GM23338 (cell line): ENCODE measurements around the gene AOPEP. TPM values are rescaled to one million over a fixed set of nuclear protein-coding genes. Genes with fewer than 3 reads are reported as not detected.

ENCODE experiments used
- ATAC-seq: fragments of 200-7000 bp; cut with Tn5 transposase; 3 replicates; pipeline ENCODE4 v1.9.1; 2020
- DNase-seq: peaks from one replicate; pipeline ENCODE4 v3.0.0-alpha.2; 2015; ENCODE audit warnings: low spot score
- H2AFZ ChIP-seq: fragments of 200-600 bp; sonication (generic); 2 replicates; pipeline ENCODE4 v1.8.0; 2016; ENCODE audit warnings: antibody characterized with exemption, mild to moderate bottlenecking, moderate library complexity
- H3F3A ChIP-seq: fragments of 200-600 bp; sonication (generic); replicated peaks from 2 replicates; pipeline ENCODE4 v1.8.0; 2017; ENCODE audit warnings: antibody characterized with exemption, mixed run types, low read depth
- H3K27ac ChIP-seq: fragments of 200-600 bp; sonication (generic); 2 replicates; pipeline ENCODE4 v1.6.1; 2016; ENCODE audit warnings: low read depth
- H3K27me3 ChIP-seq: fragments of 200-600 bp; sonication (generic); 2 replicates; pipeline ENCODE4 v1.8.0; 2016; ENCODE audit warnings: mild to moderate bottlenecking, mixed run types, moderate library complexity; ENCODE audit not compliant: insufficient read depth
- H3K36me3 ChIP-seq: fragments of 200-600 bp; sonication (generic); 2 replicates; pipeline ENCODE4 v1.8.0; 2016; ENCODE audit warnings: mild to moderate bottlenecking; ENCODE audit not compliant: insufficient read depth
- H3K4me1 ChIP-seq: fragments of 200-600 bp; sonication (generic); 2 replicates; pipeline ENCODE4 v1.8.0; 2016; ENCODE audit warnings: mild to moderate bottlenecking, moderate library complexity; ENCODE audit not compliant: insufficient read depth
- H3K4me2 ChIP-seq: fragments of 200-600 bp; sonication (generic); 2 replicates; pipeline ENCODE4 v1.7.1; 2017; ENCODE audit warnings: mixed run types
- H3K4me3 ChIP-seq: fragments of 200-600 bp; sonication (generic); 2 replicates; pipeline ENCODE4 v1.6.1; 2016; ENCODE audit warnings: mixed run types
- H3K79me2 ChIP-seq: fragments of 200-600 bp; sonication (generic); replicated peaks from 2 replicates; pipeline ENCODE4 v1.8.0; 2017; ENCODE audit warnings: mild to moderate bottlenecking; ENCODE audit not compliant: insufficient read depth
- H3K9me2 ChIP-seq: fragments of 200-600 bp; sonication (generic); 2 replicates; pipeline ENCODE4 v1.8.0; 2017; ENCODE audit not compliant: insufficient read depth
- H4K20me1 ChIP-seq: fragments of 200-600 bp; sonication (generic); replicated peaks from 2 replicates; pipeline ENCODE4 v1.8.0; 2017; ENCODE audit warnings: mild to moderate bottlenecking; ENCODE audit not compliant: insufficient read depth
- H3K27ac Mint-ChIP-seq: 2 replicates; pipeline ENCODE4 v1.8.0; 2020; ENCODE audit warnings: inconsistent platforms, mild to moderate bottlenecking, moderate library complexity, mixed read lengths
- H3K27me3 Mint-ChIP-seq: 3 replicates; pipeline ENCODE4 v1.8.0; 2022; ENCODE audit warnings: low read depth, mild to moderate bottlenecking, moderate library complexity, mixed read lengths, inconsistent platforms; ENCODE audit not compliant: insufficient read depth, poor library complexity
- H3K36me3 Mint-ChIP-seq: 3 replicates; pipeline ENCODE4 v1.8.0; 2021; ENCODE audit warnings: low read depth, mild to moderate bottlenecking, inconsistent platforms, moderate library complexity, mixed read lengths
- H3K4me1 Mint-ChIP-seq: 3 replicates; pipeline ENCODE4 v1.8.0; 2020; ENCODE audit warnings: mild to moderate bottlenecking, inconsistent platforms, mixed read lengths
- H3K4me3 Mint-ChIP-seq: 3 replicates; pipeline ENCODE4 v1.8.0; 2021; ENCODE audit warnings: moderate library complexity, mild to moderate bottlenecking, inconsistent platforms, mixed read lengths
- H3K9me3 Mint-ChIP-seq: 3 replicates; pipeline ENCODE4 v1.8.0; 2020; ENCODE audit warnings: moderate library complexity, mild to moderate bottlenecking, inconsistent platforms, mixed read lengths
- CREB1 ChIP-seq: fragments of 250-450 bp; sonication (Bioruptor Pico); IDR thresholded peaks from 2 replicates; pipeline ENCODE4 v1.5.0; 2020; ENCODE audit warnings: low read depth, mild to moderate bottlenecking, moderate library complexity
- CTCF ChIP-seq, 2 experiments: fragments of 200-600 bp in 1 of 2; sonication (generic) in 1 of 2; conservative IDR thresholded peaks; 2 replicates each; pipeline versions ENCODE4 v1.5.1 to v1.6.1; 2016 to 2017; ENCODE audit warnings: antibody characterized with exemption in 2 of 2, low read depth in 2 of 2, mild to moderate bottlenecking in 2 of 2, moderate library complexity in 1 of 2
- EZH2 ChIP-seq: fragments of 200-600 bp; sonication (generic); IDR thresholded peaks from one replicate; pipeline ENCODE4 v1.8.0; 2017; ENCODE audit warnings: antibody characterized with exemption, mild to moderate bottlenecking, low read depth; ENCODE audit not compliant: unreplicated experiment
- EZH2phosphoT487 ChIP-seq: fragments of 200-600 bp; sonication (generic); IDR thresholded peaks from one replicate; pipeline ENCODE4 v1.8.1; 2018; ENCODE audit warnings: antibody characterized with exemption; ENCODE audit not compliant: unreplicated experiment
- JUNB ChIP-seq: IDR thresholded peaks from one replicate; pipeline ENCODE4 v1.6.1; 2016; ENCODE audit warnings: antibody characterized with exemption; ENCODE audit not compliant: unreplicated experiment
- NANOG ChIP-seq: IDR thresholded peaks from 2 replicates; pipeline ENCODE4 v1.6.1; 2016; ENCODE audit warnings: antibody characterized with exemption, borderline replicate concordance
- POLR2AphosphoS5 ChIP-seq: IDR thresholded peaks from 2 replicates; pipeline ENCODE4 v1.6.1; 2016; ENCODE audit warnings: antibody characterized with exemption, low read depth
- STAT1 ChIP-seq: IDR thresholded peaks from one replicate; pipeline ENCODE4 v1.6.1; 2016; ENCODE audit warnings: antibody characterized with exemption; ENCODE audit not compliant: unreplicated experiment
- ZNF114 ChIP-seq: fragments of 250-450 bp; sonication (Bioruptor Pico); IDR thresholded peaks from 2 replicates; pipeline ENCODE4 v1.5.0; 2020; ENCODE audit warnings: mild to moderate bottlenecking, moderate library complexity
- ZNF331 ChIP-seq: fragments of 250-450 bp; sonication (Bioruptor Pico); IDR thresholded peaks from 2 replicates; pipeline ENCODE4 v1.5.0; 2020; ENCODE audit warnings: low read depth, mild to moderate bottlenecking, moderate library complexity
- polyA plus RNA-seq: library from polyadenylated mRNA; unstranded; fragments of >200 nt; fragmentation: Nextera tagmentation; extraction: Ambion mirVana; gene quantifications from 2 replicates; pipeline ENCODE4 v1.2.1, GENCODE V29; 2016
- total RNA-seq: library from RNA; depleted of rRNA; stranded (reverse); fragments of >200 nt; shearing (Covaris generic); gene quantifications from 2 replicates; pipeline ENCODE4 v1.2.3, GENCODE V29; 2014
- TF ChIP-seq, protein P1 (sequence below): IDR thresholded peaks from 2 replicates; pipeline ENCODE4 v1.6.1; 2016; ENCODE audit warnings: antibody characterized with exemption
- TF ChIP-seq, protein P2 (sequence below): fragments of 250-450 bp; sonication (Bioruptor Pico); IDR thresholded peaks from 2 replicates; pipeline ENCODE4 v1.5.0; 2020; ENCODE audit warnings: mild to moderate bottlenecking, moderate library complexity
- TF ChIP-seq, protein P3 (sequence below): IDR thresholded peaks from one replicate; pipeline ENCODE4 v1.6.1; 2018; ENCODE audit warnings: antibody characterized with exemption; ENCODE audit not compliant: unreplicated experiment

The AOPEP gene
- total and polyA plus RNA-seq, 2 experiments from 2014 or later: 7.0 to 16.5 TPM

DNA sequence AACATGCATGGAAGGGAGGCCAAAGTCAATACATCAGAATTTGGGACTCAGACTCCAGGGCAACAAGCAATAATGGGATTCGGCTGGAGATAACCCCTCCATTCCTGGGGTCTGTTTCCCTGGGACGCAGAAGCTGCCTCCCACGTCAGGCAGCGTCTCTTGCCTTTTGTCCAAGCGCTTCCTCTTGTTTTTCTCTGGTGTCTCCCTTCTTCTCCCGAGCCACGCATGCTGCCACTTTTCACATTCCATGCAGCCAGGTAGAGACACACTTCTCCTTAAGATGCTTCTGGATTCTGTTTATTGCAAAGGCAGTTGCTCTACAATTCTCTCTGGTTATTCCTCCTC is 267.3 kb downstream of the AOPEP start:
- H3K27me3 Mint-ChIP-seq: no peaks in the 10 kb centered on the region
- Histone ChIP-seq H4K20me1 (no peaks in the 10 kb centered on the region; the same call in 1 of the 2 replicates), H3K4me1 (peaks cover 6% of the 10 kb centered on the region), H3K27me3 (no peaks in the 10 kb centered on the region), H3F3A (no peaks in the 10 kb centered on the region), H3K36me3 (no peaks in the 10 kb centered on the region), H3K9me2 (no peaks in the 10 kb centered on the region), H2AFZ (no peak overlapping the region), H3K79me2 (no peaks in the 10 kb centered on the region), H3K4me3 (no peak overlapping the region), H3K4me2 (no peak overlapping the region), H3K27ac (no peak overlapping the region)
- H3K4me3 Mint-ChIP-seq: no peak overlapping the region
- H3K9me3 Mint-ChIP-seq: no peaks in the 10 kb centered on the region
- DNase-seq (no peak), ATAC-seq (no peak)
- peaks cover 25% of the 10 kb centered on the region for H3K4me1 Mint-ChIP-seq
- no peak for TF ChIP-seq POLR2AphosphoS5
- no peak for TF ChIP-seq ZNF331 (CRISPR knock-in tag)
- TF ChIP-seq, protein P1, sequence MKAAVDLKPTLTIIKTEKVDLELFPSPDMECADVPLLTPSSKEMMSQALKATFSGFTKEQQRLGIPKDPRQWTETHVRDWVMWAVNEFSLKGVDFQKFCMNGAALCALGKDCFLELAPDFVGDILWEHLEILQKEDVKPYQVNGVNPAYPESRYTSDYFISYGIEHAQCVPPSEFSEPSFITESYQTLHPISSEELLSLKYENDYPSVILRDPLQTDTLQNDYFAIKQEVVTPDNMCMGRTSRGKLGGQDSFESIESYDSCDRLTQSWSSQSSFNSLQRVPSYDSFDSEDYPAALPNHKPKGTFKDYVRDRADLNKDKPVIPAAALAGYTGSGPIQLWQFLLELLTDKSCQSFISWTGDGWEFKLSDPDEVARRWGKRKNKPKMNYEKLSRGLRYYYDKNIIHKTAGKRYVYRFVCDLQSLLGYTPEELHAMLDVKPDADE: no peak
- TF ChIP-seq, protein P2, sequence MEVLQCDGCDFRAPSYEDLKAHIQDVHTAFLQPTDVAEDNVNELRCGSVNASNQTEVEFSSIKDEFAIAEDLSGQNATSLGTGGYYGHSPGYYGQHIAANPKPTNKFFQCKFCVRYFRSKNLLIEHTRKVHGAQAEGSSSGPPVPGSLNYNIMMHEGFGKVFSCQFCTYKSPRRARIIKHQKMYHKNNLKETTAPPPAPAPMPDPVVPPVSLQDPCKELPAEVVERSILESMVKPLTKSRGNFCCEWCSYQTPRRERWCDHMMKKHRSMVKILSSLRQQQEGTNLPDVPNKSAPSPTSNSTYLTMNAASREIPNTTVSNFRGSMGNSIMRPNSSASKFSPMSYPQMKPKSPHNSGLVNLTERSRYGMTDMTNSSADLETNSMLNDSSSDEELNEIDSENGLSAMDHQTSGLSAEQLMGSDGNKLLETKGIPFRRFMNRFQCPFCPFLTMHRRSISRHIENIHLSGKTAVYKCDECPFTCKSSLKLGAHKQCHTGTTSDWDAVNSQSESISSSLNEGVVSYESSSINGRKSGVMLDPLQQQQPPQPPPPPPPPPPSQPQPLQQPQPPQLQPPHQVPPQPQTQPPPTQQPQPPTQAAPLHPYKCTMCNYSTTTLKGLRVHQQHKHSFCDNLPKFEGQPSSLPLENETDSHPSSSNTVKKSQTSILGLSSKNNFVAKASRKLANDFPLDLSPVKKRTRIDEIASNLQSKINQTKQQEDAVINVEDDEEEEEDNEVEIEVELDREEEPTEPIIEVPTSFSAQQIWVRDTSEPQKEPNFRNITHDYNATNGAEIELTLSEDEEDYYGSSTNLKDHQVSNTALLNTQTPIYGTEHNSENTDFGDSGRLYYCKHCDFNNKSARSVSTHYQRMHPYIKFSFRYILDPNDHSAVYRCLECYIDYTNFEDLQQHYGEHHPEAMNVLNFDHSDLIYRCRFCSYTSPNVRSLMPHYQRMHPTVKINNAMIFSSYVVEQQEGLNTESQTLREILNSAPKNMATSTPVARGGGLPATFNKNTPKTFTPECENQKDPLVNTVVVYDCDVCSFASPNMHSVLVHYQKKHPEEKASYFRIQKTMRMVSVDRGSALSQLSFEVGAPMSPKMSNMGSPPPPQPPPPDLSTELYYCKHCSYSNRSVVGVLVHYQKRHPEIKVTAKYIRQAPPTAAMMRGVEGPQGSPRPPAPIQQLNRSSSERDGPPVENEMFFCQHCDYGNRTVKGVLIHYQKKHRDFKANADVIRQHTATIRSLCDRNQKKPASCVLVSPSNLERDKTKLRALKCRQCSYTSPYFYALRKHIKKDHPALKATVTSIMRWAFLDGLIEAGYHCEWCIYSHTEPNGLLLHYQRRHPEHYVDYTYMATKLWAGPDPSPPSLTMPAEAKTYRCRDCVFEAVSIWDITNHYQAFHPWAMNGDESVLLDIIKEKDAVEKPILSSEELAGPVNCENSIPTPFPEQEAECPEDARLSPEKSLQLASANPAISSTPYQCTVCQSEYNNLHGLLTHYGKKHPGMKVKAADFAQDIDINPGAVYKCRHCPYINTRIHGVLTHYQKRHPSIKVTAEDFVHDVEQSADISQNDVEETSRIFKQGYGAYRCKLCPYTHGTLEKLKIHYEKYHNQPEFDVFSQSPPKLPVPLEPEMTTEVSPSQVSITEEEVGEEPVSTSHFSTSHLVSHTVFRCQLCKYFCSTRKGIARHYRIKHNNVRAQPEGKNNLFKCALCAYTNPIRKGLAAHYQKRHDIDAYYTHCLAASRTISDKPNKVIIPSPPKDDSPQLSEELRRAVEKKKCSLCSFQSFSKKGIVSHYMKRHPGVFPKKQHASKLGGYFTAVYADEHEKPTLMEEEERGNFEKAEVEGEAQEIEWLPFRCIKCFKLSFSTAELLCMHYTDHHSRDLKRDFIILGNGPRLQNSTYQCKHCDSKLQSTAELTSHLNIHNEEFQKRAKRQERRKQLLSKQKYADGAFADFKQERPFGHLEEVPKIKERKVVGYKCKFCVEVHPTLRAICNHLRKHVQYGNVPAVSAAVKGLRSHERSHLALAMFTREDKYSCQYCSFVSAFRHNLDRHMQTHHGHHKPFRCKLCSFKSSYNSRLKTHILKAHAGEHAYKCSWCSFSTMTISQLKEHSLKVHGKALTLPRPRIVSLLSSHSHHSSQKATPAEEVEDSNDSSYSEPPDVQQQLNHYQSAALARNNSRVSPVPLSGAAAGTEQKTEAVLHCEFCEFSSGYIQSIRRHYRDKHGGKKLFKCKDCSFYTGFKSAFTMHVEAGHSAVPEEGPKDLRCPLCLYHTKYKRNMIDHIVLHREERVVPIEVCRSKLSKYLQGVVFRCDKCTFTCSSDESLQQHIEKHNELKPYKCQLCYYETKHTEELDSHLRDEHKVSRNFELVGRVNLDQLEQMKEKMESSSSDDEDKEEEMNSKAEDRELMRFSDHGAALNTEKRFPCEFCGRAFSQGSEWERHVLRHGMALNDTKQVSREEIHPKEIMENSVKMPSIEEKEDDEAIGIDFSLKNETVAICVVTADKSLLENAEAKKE: no peak
- TF ChIP-seq CREB1: no peak
- no peak for TF ChIP-seq JUNB
- TF ChIP-seq, protein P3, sequence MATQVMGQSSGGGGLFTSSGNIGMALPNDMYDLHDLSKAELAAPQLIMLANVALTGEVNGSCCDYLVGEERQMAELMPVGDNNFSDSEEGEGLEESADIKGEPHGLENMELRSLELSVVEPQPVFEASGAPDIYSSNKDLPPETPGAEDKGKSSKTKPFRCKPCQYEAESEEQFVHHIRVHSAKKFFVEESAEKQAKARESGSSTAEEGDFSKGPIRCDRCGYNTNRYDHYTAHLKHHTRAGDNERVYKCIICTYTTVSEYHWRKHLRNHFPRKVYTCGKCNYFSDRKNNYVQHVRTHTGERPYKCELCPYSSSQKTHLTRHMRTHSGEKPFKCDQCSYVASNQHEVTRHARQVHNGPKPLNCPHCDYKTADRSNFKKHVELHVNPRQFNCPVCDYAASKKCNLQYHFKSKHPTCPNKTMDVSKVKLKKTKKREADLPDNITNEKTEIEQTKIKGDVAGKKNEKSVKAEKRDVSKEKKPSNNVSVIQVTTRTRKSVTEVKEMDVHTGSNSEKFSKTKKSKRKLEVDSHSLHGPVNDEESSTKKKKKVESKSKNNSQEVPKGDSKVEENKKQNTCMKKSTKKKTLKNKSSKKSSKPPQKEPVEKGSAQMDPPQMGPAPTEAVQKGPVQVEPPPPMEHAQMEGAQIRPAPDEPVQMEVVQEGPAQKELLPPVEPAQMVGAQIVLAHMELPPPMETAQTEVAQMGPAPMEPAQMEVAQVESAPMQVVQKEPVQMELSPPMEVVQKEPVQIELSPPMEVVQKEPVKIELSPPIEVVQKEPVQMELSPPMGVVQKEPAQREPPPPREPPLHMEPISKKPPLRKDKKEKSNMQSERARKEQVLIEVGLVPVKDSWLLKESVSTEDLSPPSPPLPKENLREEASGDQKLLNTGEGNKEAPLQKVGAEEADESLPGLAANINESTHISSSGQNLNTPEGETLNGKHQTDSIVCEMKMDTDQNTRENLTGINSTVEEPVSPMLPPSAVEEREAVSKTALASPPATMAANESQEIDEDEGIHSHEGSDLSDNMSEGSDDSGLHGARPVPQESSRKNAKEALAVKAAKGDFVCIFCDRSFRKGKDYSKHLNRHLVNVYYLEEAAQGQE: no peak
- no peak for TF ChIP-seq STAT1
- no peak for TF ChIP-seq ZNF114 (CRISPR knock-in tag)
- TF ChIP-seq EZH2: no peak
- no peak for TF ChIP-seq CTCF (conservative IDR thresholded peaks at IDR 0.05; ENCODE audit: low read depth in 2 of 2)
- TF ChIP-seq NANOG: no peak
- no peak for TF ChIP-seq EZH2phosphoT487
- no peaks in the 10 kb centered on the region for H3K36me3 Mint-ChIP-seq
- H3K27ac Mint-ChIP-seq: no peak overlapping the region
